ENCODE data around the gene GPR148. TPM values are rescaled to one million over a fixed set of nuclear protein-coding genes. Genes with fewer than 3 reads are reported as not detected.

GPR148 gene
- total and polyA plus RNA-seq, 12 donors = not detected

DNA sequence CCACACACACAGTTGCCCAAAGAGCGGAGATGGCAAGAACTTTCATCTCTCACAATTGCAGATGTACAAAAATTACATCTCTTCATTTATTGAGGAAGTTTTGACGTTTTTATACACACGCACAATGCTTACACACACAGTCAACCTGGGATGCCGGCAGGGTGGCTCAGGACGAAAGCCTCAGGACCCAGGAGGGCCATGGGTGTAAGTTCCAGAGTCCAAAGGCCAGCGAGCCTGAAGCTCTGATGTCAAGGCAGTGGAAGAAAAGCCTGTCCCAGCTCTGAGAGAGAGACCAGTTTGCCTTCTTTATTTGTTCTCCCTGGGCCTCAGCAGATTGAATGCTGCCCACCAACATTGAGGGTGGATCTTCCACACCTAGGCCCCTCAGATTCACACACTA lies 36.6 kb downstream of the GPR148 start:
- Histone ChIP-seq H3K4me1 (replicated peaks in 1 of 2) (no peaks in the 10 kb centered on the region), H3K36me3 (replicated peaks in 1 of 2) (no peaks in the 10 kb centered on the region), H3K4me3 (no peak overlapping the region), H3K27me3 (no peaks in the 10 kb centered on the region), H3K27ac (no peak overlapping the region), H3K9me3 (replicated peaks in 1 of 3) (no peaks in the 10 kb centered on the region)
- 76 to 85% (median 78%) methylated on average over 6 of the region's 6 CpGs for WGBS, 4 donors
- DNase-seq = peak in 1 of 7 donors; percentile 20
- intact Hi-C loops (cut with DNase I) = no loop called here
- no peak for TF ChIP-seq POLR2A (IDR thresholded peaks at IDR 0.05)
- TF ChIP-seq, protein P1, sequence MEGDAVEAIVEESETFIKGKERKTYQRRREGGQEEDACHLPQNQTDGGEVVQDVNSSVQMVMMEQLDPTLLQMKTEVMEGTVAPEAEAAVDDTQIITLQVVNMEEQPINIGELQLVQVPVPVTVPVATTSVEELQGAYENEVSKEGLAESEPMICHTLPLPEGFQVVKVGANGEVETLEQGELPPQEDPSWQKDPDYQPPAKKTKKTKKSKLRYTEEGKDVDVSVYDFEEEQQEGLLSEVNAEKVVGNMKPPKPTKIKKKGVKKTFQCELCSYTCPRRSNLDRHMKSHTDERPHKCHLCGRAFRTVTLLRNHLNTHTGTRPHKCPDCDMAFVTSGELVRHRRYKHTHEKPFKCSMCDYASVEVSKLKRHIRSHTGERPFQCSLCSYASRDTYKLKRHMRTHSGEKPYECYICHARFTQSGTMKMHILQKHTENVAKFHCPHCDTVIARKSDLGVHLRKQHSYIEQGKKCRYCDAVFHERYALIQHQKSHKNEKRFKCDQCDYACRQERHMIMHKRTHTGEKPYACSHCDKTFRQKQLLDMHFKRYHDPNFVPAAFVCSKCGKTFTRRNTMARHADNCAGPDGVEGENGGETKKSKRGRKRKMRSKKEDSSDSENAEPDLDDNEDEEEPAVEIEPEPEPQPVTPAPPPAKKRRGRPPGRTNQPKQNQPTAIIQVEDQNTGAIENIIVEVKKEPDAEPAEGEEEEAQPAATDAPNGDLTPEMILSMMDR (IDR thresholded peaks at IDR 0.05) = no peak

DNA sequence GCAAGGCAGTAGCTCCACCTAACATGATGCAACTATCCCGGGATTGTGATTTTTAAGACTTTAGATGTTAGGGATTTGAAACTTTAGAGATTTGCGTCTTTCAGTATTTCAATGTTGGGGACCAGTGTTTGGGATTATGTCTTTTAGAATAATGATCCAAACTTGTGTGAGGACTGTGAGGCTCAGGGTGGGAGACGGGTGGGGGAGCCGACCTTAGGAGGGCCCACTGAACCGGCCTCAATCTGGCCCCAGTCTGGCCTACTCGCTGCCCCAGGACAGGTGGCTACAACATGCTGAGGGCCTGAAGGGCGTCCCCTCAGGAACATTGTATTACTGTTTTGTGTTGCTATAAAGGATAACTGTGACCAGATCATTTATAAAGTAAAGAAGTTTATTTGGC lies 37.2 kb downstream of the GPR148 start:
- Histone ChIP-seq H3K9me3 (replicated peaks in 1 of 3) (no peaks in the 10 kb centered on the region), H3K27me3 (no peaks in the 10 kb centered on the region), H3K36me3 (replicated peaks in 1 of 2) (no peaks in the 10 kb centered on the region), H3K4me1 (replicated peaks in 1 of 2) (no peaks in the 10 kb centered on the region), H3K27ac (no peak overlapping the region), H3K4me3 (no peak overlapping the region)
- TF ChIP-seq POLR2A (IDR thresholded peaks at IDR 0.05) = no peak
- TF ChIP-seq, protein P1 (IDR thresholded peaks at IDR 0.05) = no peak
- no peak for DNase-seq
- 81 to 84% (median 83%) methylated on average over 7 of the region's 7 CpGs for WGBS, 4 donors
- intact Hi-C loops (cut with DNase I) = no loop called here

DNA sequence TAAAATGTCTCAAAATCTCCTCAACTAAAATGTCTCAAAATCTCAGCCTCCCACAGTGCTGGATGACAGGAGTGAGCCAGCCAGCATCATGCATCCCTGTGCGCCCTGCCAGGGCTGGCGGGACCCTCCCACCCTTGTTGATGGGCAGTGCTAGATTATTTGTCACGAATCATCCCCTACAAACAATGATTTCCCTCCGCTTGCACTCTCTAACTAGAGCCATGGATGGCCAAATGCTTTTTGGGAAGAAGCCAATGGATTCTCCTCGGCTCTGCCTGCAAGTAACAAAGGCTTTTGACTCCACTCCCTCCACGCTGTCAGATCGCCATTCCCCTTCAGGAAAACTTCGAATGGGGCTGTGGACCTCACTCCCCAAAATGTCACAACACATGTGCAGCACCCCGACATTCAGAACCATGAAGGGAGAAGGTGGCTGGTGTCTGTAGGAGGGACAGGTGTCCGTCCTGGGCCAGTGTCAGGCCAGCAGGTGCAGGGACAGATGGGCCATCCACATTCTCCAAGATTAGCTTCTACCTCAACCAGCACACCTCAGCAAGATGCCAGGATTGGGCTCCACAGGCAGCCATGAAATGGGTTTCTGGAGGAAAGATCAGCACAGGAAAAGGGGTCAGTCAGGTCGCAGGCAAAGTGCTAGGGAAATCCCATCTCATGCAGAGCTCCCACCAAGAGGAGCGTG lies 38.0 kb downstream of the GPR148 start:
- DNase-seq = peak in 1 of 7 donors; percentile 39
- H3K27me3 ChIP-seq = no peaks in the 10 kb centered on the region
- no peaks in the 10 kb centered on the region for H3K4me1 ChIP-seq (replicated peaks in 1 of 2)
- no peak overlapping the region for H3K27ac ChIP-seq
- intact Hi-C loops (cut with DNase I) = no loop called here
- WGBS, 4 donors = 77 to 81% (median 78%) methylated on average over 11 to 12 of the region's 12 CpGs
- H3K9me3 ChIP-seq (replicated peaks in 1 of 3) = no peaks in the 10 kb centered on the region
- TF ChIP-seq, protein P1 (IDR thresholded peaks at IDR 0.05) = no peak
- no peak for TF ChIP-seq POLR2A (IDR thresholded peaks at IDR 0.05)
- H3K4me3 ChIP-seq = no peak overlapping the region
- H3K36me3 ChIP-seq (replicated peaks in 1 of 2) = no peaks in the 10 kb centered on the region

DNA sequence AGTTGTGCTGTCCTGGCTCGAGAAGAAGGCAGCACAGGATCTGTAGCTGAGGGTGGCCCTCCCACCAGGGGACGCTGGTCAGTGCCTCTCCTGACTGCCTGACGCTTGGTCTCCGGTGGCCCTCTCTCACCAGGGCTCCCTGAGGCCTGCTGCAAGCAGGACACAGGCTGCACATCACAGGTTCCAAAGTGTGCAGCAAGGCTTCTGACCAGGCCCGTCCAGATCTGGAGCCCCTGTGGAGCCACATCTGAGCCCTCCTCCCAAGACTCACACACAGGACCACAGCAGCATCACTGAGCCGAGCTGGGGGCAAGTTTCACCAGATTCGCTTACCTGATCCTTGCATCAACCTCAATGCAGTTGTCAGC lies 38.5 kb downstream of the GPR148 start:
- Histone ChIP-seq H3K9me3 (replicated peaks in 1 of 3) (no peaks in the 10 kb centered on the region), H3K27me3 (no peaks in the 10 kb centered on the region), H3K4me1 (replicated peaks in 1 of 2) (no peaks in the 10 kb centered on the region), H3K4me3 (no peak overlapping the region), H3K27ac (no peak overlapping the region), H3K36me3 (replicated peaks in 1 of 2) (no peaks in the 10 kb centered on the region)
- intact Hi-C loops (cut with DNase I) = no loop called here
- WGBS, 4 donors = 40 to 79% (median 70%) methylated on average over 1 to 7 of the region's 7 CpGs
- TF ChIP-seq POLR2A (IDR thresholded peaks at IDR 0.05) = no peak
- peak in 1 of 7 donors; percentile 40 for DNase-seq
